HPDE6-E6E7 (cell line): Measurements from ENCODE around the gene IL10RB.
"Not testable (repeated sequence)": the region's sequence is repeated elsewhere in the genome, so short reads cannot be mapped to it uniquely, and the experiment has no call there.

ENCODE experiments used
- DNase-seq: peaks from one replicate; pipeline ENCODE4 v3.0.0; 2011; ENCODE audit warnings: missing footprints; ENCODE audit errors: extremely low spot score

Gene IL10RB

DNA sequence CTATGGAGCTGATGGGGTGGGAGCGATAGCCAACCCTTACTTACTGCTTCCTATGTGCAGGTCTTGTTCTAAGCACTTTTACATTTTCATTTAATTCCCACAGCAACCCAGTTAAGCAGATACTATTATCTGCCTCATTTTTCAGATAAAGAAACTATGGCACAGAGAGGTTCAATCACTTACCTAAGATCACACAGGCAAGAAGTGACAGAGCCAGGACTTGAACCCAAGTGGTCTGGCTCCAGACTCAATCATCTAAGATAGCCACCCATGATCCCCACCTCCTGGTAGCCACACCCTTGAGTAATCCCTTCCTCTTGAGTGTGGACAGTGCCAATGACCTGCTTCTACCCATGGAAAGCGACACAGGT, 35.5 kb downstream of the IL10RB start:
- DNase-seq, result no peak

DNA sequence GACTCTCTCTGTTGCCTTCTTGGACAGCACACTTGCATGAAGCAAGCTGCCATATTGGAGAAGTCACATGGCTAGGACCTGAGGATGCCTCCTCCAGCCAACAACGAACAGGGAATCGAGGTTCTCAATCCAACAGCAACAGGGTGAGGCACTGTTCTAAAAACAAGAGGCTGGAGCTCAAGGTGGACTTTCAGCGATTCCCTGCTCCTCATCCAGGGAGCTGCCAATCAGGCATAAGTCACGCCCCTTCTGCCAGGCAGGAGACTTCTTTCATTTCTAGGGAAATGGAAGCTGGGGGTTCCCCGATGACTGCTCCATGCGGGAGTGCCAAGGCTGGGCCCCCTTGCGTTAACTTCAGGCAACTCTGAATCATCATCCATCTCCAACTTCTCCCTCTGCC, 35.9 kb downstream of the IL10RB start:
- DNase-seq, result no peak

DNA sequence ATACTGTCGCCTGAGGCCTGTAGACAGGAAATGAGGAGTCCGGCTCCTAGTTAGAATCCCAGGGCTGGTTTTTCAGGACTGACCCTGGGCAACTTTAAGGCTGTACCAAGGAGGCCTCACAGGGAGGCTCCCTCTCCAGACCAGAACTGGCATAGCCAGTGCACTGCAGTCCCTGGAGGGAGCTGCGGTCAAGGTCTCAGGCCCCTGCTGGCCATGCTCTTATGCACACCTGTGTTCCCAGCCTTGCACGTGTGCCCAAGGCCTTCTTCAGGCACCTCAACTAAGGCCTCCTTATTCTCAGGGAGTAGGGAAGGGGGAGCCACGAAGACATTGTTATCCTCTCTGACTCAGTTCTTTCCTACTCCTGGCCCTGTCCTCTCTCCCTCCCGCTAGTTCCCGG, 36.6 kb downstream of the IL10RB start:
- no peak for DNase-seq

DNA sequence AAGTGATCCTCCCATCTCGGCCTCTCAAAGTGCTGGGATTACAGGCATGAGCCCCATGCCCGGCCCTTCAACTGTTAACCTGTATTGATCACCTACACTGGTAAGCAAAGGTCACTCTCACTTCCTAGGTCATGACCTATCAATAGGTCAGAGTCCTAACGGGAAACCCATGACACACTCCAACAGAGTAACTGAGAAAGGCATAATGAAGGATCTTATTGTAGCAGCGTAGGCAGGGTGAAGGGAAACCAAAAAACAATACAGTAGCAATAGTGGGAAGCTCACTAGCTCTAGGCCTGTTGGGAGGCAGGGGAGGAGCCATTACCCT, 39.1 kb downstream of the IL10RB start:
- no peak for DNase-seq

GRCh38 chr21:33305938-33306337, 39.8 kb downstream of the IL10RB start:
- DNase-seq, result no peak

GRCh38 chr21:33308586-33309490, 42.7 kb downstream of the IL10RB start:
- DNase-seq, result no peak

- no peak for DNase-seq
Measured at GRCh38 chr21:33309778-33310177, 43.6 kb downstream of the IL10RB start.

GRCh38 chr21:33312121-33312520, 46.0 kb downstream of the IL10RB start:
- no peak for DNase-seq

GRCh38 chr21:33313183-33313582, 47.0 kb downstream of the IL10RB start:
- no peak for DNase-seq

DNA sequence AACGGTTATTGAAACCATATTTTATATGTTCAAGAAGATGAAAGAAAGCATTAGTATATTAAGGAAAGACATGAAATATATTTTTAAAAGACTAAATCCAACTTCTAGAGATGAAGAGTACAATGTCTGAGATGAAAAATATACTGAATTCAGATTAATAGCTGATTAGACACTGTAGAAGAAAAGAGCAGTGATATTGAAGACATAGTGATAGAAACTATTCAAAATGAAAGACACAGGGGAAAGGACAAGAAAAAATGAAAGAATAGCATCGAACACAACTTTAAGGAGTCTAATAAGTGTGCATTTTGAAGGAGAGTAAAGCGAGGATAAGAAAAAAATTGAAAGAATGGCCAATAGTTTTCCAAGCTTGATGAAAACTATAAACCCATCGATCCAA, 47.4 kb downstream of the IL10RB start:
- no peak for DNase-seq

DNA sequence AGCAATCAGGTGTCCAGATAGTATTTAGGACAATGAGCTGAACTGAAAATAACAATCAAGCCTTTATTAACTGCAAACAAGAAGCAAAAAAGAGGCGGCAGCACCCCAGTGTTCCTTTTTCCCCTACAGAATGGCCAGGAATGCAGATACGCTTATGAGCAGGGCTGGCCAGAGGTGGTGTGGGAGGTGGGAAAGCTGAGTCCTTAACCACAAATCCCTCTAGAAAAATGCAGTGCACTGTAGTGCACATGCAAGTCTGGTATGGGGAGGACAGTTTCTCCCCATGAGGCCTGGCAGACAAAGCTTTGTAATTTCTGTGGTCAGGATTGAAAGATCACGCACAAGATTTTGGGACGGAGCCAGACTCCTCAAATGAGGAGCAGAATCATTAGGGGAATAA, 47.9 kb downstream of the IL10RB start:
- no peak for DNase-seq

GRCh38 chr21:33315946-33316710, 50.0 kb downstream of the IL10RB start:
- no peak for DNase-seq

DNA sequence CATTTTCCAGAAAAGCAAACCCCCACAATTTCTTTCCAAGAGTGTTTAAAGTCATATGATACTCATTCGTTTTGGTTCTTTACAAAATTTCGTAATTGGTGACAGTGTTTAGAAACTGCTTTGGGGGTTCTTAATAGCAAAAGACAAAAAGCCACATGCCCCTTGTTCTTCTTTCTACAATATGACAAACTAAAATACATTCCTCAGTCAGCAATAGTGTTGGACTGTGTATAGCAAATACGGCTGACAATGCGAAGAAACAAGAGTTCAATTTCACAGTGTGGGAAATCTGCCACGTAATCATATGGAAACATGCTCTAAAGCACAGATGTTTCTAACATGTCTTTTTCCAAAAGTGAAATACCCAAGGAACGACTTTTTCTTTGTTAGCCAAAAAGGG, 51.0 kb downstream of the IL10RB start:
- DNase-seq, result no peak

GRCh38 chr21:33317786-33318486, 51.8 kb downstream of the IL10RB start:
- DNase-seq, result no peak

GRCh38 chr21:33321005-33321404, 54.8 kb downstream of the IL10RB start:
- not testable (repeated sequence) for DNase-seq

GRCh38 chr21:33323610-33324009, 57.4 kb downstream of the IL10RB start:
- not testable (repeated sequence) for DNase-seq

DNA sequence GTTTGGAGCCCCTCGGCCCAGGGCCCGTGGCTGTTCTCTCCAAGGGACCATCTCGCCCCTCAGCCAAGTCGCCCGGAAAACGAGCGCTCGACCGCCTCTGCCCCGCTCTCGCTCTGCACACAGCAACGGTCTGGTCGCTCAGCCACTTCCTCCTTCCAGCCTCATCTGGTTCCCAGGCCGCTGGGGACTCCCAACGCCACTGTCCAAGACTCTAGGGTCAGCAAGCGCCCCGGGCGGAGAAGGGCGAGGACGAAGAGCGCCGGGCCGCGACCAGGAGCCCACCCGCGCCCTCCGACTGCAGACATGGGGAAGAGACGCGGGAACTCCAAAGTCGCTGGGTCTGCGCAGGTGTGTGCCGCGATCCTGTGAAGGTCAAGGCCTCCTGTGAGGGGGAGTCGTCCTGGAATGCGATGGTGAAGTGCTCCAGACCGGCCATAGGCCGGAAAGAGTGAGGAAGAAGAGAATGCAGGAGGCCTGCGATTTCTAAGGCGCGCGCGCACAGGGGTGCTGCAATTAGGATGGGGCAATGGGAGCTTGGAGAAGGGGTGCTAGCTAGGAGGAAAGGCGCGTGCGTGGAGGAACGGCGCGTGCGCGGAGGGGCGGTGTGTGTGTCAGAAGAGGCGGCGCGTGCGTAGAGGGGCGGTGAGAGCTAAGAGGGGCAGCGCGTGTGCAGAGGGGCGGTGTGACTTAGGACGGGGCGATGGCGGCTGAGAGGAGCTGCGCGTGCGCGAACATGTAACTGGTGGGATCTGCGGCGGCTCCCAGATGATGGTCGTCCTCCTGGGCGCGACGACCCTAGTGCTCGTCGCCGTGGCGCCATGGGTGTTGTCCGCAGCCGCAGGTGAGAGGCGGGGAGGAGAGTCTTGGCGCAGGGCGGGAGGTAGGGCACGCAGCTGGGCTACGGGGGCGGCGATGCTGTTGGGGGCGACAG, 58.4 kb downstream of the IL10RB start, which contains the start of gene IFNAR1:
IFNAR1 (plus strand) TSS at position 680 of the 931 bp plus-strand sequence; CDS start at position 766, 86 bp downstream.
- peak; percentile 93 for DNase-seq

GRCh38 chr21:33325222-33326067, 59.3 kb downstream of the IL10RB start:
- DNase-seq, result peak; percentile 45

DNA sequence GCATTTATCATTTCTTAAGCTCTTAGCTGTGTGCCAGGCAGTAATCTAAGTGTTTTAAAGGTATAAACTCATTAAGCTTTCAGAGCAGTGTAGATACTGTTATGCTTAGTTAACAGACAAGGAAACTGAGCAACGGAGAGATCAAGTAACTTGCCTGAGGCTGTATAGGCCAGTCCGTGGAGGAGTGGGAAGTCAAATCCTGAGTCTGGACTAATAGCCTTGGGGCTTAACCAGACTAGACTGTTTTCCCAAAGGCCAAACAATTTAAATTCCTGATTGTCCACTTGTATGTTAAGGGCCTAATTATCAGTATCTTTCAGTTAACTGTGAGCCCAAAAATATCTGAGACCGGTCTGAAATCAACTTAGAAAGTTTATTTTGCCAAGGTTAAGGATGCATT, 61.2 kb downstream of the IL10RB start:
- DNase-seq, result no peak

DNA sequence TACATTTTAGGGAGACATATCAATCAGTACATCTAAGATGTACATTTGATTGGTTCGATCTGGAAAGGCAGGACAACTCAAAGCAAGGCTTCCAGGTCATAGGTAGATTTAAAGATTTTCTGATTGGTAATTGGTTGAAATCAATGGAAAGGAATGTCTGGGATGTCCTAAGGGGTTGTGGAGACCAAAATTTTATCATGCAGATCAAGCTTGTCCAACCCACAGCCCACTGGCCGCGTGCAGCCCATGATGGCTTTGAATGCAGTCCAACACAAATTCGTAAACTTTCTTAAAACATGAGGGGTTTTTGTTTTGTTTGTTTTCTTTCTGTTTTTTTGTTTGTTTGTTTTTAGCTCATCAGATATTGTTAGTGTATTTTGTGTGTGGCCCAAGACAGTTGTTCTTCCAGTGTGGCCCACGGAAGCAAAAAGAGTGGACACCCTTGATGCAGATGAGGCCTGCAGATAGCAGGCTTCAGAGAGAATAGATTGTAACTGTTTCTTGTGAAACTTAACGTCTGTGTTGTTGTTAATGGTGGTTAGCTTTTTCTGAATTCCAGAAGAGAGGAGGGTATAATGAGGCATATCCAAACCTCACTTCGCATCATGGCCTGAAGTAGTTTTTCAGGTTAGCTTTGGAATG, 61.7 kb downstream of the IL10RB start:
- DNase-seq, result no peak
